Adipocyte (in vitro differentiated cells): ENCODE measurements around the gene KIF17.
"Not testable (repeated sequence)": the region's sequence is repeated elsewhere in the genome, so short reads cannot be mapped to it uniquely, and the experiment has no call there.

Experiments
- DNase-seq: peaks from one replicate; pipeline ENCODE4 v3.0.0-alpha.2; 2015; ENCODE audit warnings: low read depth
- H3K27me3 ChIP-seq: replicated peaks from 2 replicates; pipeline ENCODE4 v1.7.0; 2013; ENCODE audit warnings: mild to moderate bottlenecking, low read length, moderate library complexity; ENCODE audit not compliant: control insufficient read depth, insufficient read depth
- H3K36me3 ChIP-seq: 2 replicates; pipeline ENCODE4 v1.7.0; 2013; ENCODE audit warnings: low read length, mild to moderate bottlenecking, moderate library complexity; ENCODE audit not compliant: control insufficient read depth, insufficient read depth, severe bottlenecking
- H3K4me1 ChIP-seq: 2 replicates; pipeline ENCODE4 v1.7.0; 2013; ENCODE audit warnings: mild to moderate bottlenecking, low read length, moderate library complexity; ENCODE audit not compliant: control insufficient read depth, insufficient read depth
- H3K4me3 ChIP-seq: 2 replicates; pipeline ENCODE4 v1.7.0; 2013; ENCODE audit warnings: mild to moderate bottlenecking, low read length, moderate library complexity
- H3K9ac ChIP-seq: 2 replicates; pipeline ENCODE4 v1.7.0; 2013; ENCODE audit warnings: mild to moderate bottlenecking, low read length, moderate library complexity
- H3K9me3 ChIP-seq: 2 replicates; pipeline ENCODE4 v1.7.0; 2013; ENCODE audit warnings: mild to moderate bottlenecking, low read length, moderate library complexity; ENCODE audit not compliant: control insufficient read depth

Gene KIF17

GRCh38 chr1:20718343-20718882 lies 606 bp upstream of the KIF17 start:
- H3K4me1 ChIP-seq, H3K36me3 ChIP-seq, DNase-seq, H3K9ac ChIP-seq, H3K27me3 ChIP-seq, H3K9me3 ChIP-seq: not testable (repeated sequence)
- peak overlapping the region; percentile 66 for H3K4me3 ChIP-seq

- DNase-seq = no peak
- Histone ChIP-seq H3K4me1 (no peaks in the 10 kb centered on the region), H3K9ac (no peak overlapping the region), H3K27me3 (peaks cover 7% of the 10 kb centered on the region), H3K4me3 (no peak overlapping the region), H3K36me3 (no peaks in the 10 kb centered on the region), H3K9me3 (no peaks in the 10 kb centered on the region)
Observed at GRCh38 chr1:20716232-20716631, 1.6 kb downstream of the KIF17 start.

GRCh38 chr1:20715406-20715805 lies 2.4 kb downstream of the KIF17 start:
- Histone ChIP-seq H3K9ac (no peak overlapping the region), H3K9me3 (no peaks in the 10 kb centered on the region)

GRCh38 chr1:20713440-20713839 lies 4.4 kb downstream of the KIF17 start:
- Histone ChIP-seq H3K27me3 (peaks cover 7% of the 10 kb centered on the region), H3K36me3 (no peaks in the 10 kb centered on the region), H3K4me1 (no peaks in the 10 kb centered on the region), H3K9ac (no peak overlapping the region), H3K9me3 (no peaks in the 10 kb centered on the region), H3K4me3 (no peak overlapping the region)
- no peak for DNase-seq

More at GRCh38 chr1:20715406-20715805, 2.4 kb downstream of the KIF17 start:
- Histone ChIP-seq H3K4me1 (no peaks in the 10 kb centered on the region), H3K4me3 (no peak overlapping the region), H3K27me3 (peaks cover 7% of the 10 kb centered on the region), H3K36me3 (no peaks in the 10 kb centered on the region)
- no peak for DNase-seq

- Histone ChIP-seq H3K27me3 (peaks cover 7% of the 10 kb centered on the region), H3K9ac (no peak overlapping the region), H3K9me3 (no peaks in the 10 kb centered on the region), H3K4me3 (no peak overlapping the region), H3K36me3 (no peaks in the 10 kb centered on the region), H3K4me1 (no peaks in the 10 kb centered on the region)
- DNase-seq = no peak
Observed at GRCh38 chr1:20712215-20712577, 5.6 kb downstream of the KIF17 start.

- H3K4me1 ChIP-seq = no peaks in the 10 kb centered on the region
- no peak overlapping the region for H3K4me3 ChIP-seq
- H3K9me3 ChIP-seq = no peaks in the 10 kb centered on the region
Observed at GRCh38 chr1:20711285-20712214, 6.3 kb downstream of the KIF17 start.

GRCh38 chr1:20710469-20711284 lies 7.1 kb downstream of the KIF17 start:
- H3K4me3 ChIP-seq = no peak overlapping the region
- no peak for DNase-seq

More at GRCh38 chr1:20711285-20712214, 6.3 kb downstream of the KIF17 start:
- no peak for DNase-seq
- Histone ChIP-seq H3K27me3 (peaks cover 4% of the 10 kb centered on the region), H3K36me3 (no peaks in the 10 kb centered on the region), H3K9ac (no peak overlapping the region)

GRCh38 chr1:20709868-20710267 lies 7.9 kb downstream of the KIF17 start:
- no peak for DNase-seq
- Histone ChIP-seq H3K9me3 (no peaks in the 10 kb centered on the region), H3K9ac (no peak overlapping the region), H3K27me3 (no peaks in the 10 kb centered on the region), H3K36me3 (no peaks in the 10 kb centered on the region), H3K4me3 (no peak overlapping the region), H3K4me1 (no peaks in the 10 kb centered on the region)

More at GRCh38 chr1:20710469-20711284, 7.1 kb downstream of the KIF17 start:
- H3K27me3 ChIP-seq = no peaks in the 10 kb centered on the region
- no peaks in the 10 kb centered on the region for H3K9me3 ChIP-seq
- H3K9ac ChIP-seq = no peak overlapping the region
- H3K36me3 ChIP-seq = no peaks in the 10 kb centered on the region
- H3K4me1 ChIP-seq = no peaks in the 10 kb centered on the region

- no peak for DNase-seq
- Histone ChIP-seq H3K36me3 (no peaks in the 10 kb centered on the region), H3K4me3 (no peak overlapping the region), H3K9ac (no peak overlapping the region), H3K4me1 (no peaks in the 10 kb centered on the region), H3K27me3 (no peaks in the 10 kb centered on the region), H3K9me3 (no peaks in the 10 kb centered on the region)
Observed at GRCh38 chr1:20708891-20709290, 8.9 kb downstream of the KIF17 start.

GRCh38 chr1:20708057-20708456 lies 9.8 kb downstream of the KIF17 start:
- Histone ChIP-seq H3K4me1 (no peaks in the 10 kb centered on the region), H3K9me3 (no peaks in the 10 kb centered on the region), H3K36me3 (no peaks in the 10 kb centered on the region), H3K9ac (no peak overlapping the region), H3K27me3 (no peaks in the 10 kb centered on the region), H3K4me3 (no peak overlapping the region)
- DNase-seq = no peak

- H3K9me3 ChIP-seq = no peaks in the 10 kb centered on the region
- no peak for DNase-seq
- no peaks in the 10 kb centered on the region for H3K4me1 ChIP-seq
- H3K36me3 ChIP-seq = no peaks in the 10 kb centered on the region
- no peak overlapping the region for H3K9ac ChIP-seq
- no peaks in the 10 kb centered on the region for H3K27me3 ChIP-seq
- no peak overlapping the region for H3K4me3 ChIP-seq
Observed at GRCh38 chr1:20706841-20707240, 11.0 kb downstream of the KIF17 start.
